Measurements from ENCODE around the gene RNF169. TPM values are rescaled to one million over a fixed set of nuclear protein-coding genes. Genes with fewer than 3 reads are reported as not detected.

The RNF169 gene
- total and polyA plus RNA-seq, 9 of the 15 experiments (the other 6 are each of a cell fraction or from before 2014, with no cell fraction given): 0.68 to 18.1 (median 10.1) TPM

- TF ChIP-seq, protein P1, sequence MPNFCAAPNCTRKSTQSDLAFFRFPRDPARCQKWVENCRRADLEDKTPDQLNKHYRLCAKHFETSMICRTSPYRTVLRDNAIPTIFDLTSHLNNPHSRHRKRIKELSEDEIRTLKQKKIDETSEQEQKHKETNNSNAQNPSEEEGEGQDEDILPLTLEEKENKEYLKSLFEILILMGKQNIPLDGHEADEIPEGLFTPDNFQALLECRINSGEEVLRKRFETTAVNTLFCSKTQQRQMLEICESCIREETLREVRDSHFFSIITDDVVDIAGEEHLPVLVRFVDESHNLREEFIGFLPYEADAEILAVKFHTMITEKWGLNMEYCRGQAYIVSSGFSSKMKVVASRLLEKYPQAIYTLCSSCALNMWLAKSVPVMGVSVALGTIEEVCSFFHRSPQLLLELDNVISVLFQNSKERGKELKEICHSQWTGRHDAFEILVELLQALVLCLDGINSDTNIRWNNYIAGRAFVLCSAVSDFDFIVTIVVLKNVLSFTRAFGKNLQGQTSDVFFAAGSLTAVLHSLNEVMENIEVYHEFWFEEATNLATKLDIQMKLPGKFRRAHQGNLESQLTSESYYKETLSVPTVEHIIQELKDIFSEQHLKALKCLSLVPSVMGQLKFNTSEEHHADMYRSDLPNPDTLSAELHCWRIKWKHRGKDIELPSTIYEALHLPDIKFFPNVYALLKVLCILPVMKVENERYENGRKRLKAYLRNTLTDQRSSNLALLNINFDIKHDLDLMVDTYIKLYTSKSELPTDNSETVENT (CRISPR knock-in tag; IDR thresholded peaks at IDR 0.05): no peak
- TF ChIP-seq SP2 (IDR thresholded peaks at IDR 0.05; ENCODE audit: extremely low read depth, low read depth, low read length, poor library complexity, severe bottlenecking) (no peak), E2F4 (CRISPR knock-in tag; IDR thresholded peaks at IDR 0.05; ENCODE audit: low read depth) (no peak), NR2F6 (CRISPR knock-in tag; IDR thresholded peaks at IDR 0.05) (no peak), TCF7 (IDR thresholded peaks at IDR 0.05; ENCODE audit: borderline replicate concordance) (no peak), PRPF4 (IDR thresholded peaks at IDR 0.05; ENCODE audit: insufficient read depth, low read depth, low read length, poor library complexity, severe bottlenecking) (no peak), EP400 (IDR thresholded peaks at IDR 0.05) (peak; percentile 67; the same call in 1 of the 2 replicates), MGA (IDR thresholded peaks at IDR 0.05) (peak; percentile 96)
- TF ChIP-seq, protein P2, sequence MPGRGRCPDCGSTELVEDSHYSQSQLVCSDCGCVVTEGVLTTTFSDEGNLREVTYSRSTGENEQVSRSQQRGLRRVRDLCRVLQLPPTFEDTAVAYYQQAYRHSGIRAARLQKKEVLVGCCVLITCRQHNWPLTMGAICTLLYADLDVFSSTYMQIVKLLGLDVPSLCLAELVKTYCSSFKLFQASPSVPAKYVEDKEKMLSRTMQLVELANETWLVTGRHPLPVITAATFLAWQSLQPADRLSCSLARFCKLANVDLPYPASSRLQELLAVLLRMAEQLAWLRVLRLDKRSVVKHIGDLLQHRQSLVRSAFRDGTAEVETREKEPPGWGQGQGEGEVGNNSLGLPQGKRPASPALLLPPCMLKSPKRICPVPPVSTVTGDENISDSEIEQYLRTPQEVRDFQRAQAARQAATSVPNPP (IDR thresholded peaks at IDR 0.05; ENCODE audit: borderline replicate concordance, insufficient read depth, insufficient read length): no peak
Observed at GRCh38 chr11:74749127-74749964, 697 bp downstream of the RNF169 start (continued).

Measured in K562 (cell line).